ENCODE measurements around the gene PRKG2.

PRKG2 gene

GRCh38 chr4:81039351-81039972 lies 175.6 kb downstream of the PRKG2 start:
- no peak for DNase-seq (ENCODE audit: low spot score)

GRCh38 chr4:81038636-81039350 lies 176.2 kb downstream of the PRKG2 start:
- DNase-seq (ENCODE audit: low spot score) = no peak

Data from AG08396 (cell line).